NCI-H526 treated with DMSO at 0.1 percent for 48 hours (cell line): ENCODE measurements around the gene TBC1D5.

Source experiments
- DNase-seq: peaks from one replicate; lab custom pipeline; 2025; lab: John Stamatoyannopoulos, UW

TBC1D5 gene

GRCh38 chr3:17585394-17586325 is 156.8 kb downstream of the TBC1D5 start:
- DNase-seq = no peak

- DNase-seq = no peak
These were observed 158.4 kb downstream of the TBC1D5 start for GRCh38 chr3:17584066-17584465.

GRCh38 chr3:17583530-17583929 is 158.9 kb downstream of the TBC1D5 start:
- DNase-seq = no peak

- DNase-seq = no peak
These were observed 160.9 kb downstream of the TBC1D5 start for GRCh38 chr3:17581421-17582080.

- DNase-seq = no peak
These were observed 161.5 kb downstream of the TBC1D5 start for GRCh38 chr3:17580901-17581300.

GRCh38 chr3:17579289-17580031 is 163.0 kb downstream of the TBC1D5 start:
- no peak for DNase-seq

- no peak for DNase-seq
These were observed 164.5 kb downstream of the TBC1D5 start for GRCh38 chr3:17577796-17578520.

GRCh38 chr3:17573396-17573795 is 169.0 kb downstream of the TBC1D5 start:
- DNase-seq = no peak

- no peak for DNase-seq
These were observed 170.7 kb downstream of the TBC1D5 start for GRCh38 chr3:17571686-17572085.

- DNase-seq = no peak
These were observed 179.6 kb downstream of the TBC1D5 start for GRCh38 chr3:17562845-17563244.

- DNase-seq = no peak
These were observed 183.9 kb downstream of the TBC1D5 start for GRCh38 chr3:17558565-17558964.

GRCh38 chr3:17557749-17558463 is 184.5 kb downstream of the TBC1D5 start:
- DNase-seq = no peak

- DNase-seq = no peak
These were observed 186.9 kb downstream of the TBC1D5 start for GRCh38 chr3:17555525-17555924.

- DNase-seq = no peak
These were observed 188.4 kb downstream of the TBC1D5 start for GRCh38 chr3:17554078-17554477.

GRCh38 chr3:17553080-17553479 is 189.4 kb downstream of the TBC1D5 start:
- no peak for DNase-seq

GRCh38 chr3:17552351-17552750 is 190.1 kb downstream of the TBC1D5 start:
- DNase-seq = no peak

- DNase-seq = no peak
These were observed 190.5 kb downstream of the TBC1D5 start for GRCh38 chr3:17551895-17552294.

GRCh38 chr3:17551333-17551732 is 191.1 kb downstream of the TBC1D5 start:
- no peak for DNase-seq

GRCh38 chr3:17550624-17551023 is 191.8 kb downstream of the TBC1D5 start:
- no peak for DNase-seq

- no peak for DNase-seq
These were observed 195.8 kb downstream of the TBC1D5 start for GRCh38 chr3:17546500-17547255.
